ENCODE results near the gene CDC16. TPM values are rescaled to one million over a fixed set of nuclear protein-coding genes. Genes with fewer than 3 reads are reported as not detected.
"Not testable (repeated sequence)": the region's sequence is repeated elsewhere in the genome, so short reads cannot be mapped to it uniquely, and the experiment has no call there.

Gene CDC16
- total and polyA plus RNA-seq, 2 of the 4 experiments (the other 2 are of a cell fraction), result 41.6 to 66.6 TPM

DNA sequence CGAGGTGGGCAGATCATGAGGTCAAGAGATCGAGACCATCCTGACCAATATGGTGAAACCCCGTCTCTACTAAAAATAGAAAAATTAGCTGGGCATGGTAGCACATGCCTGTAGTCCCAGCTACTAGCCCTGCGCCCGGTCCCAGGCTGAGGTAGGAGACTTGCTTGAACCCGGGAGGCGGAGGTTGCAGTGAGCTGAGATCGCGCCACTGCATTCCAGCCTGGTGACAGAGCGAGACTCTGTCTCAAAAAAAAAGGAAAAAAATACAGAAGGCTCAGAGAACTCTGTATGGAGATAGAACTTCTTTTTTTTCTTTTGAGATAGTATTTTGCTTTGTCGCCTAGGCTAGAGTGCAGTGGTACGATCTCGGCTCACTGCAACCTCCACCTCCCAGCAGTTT, 29.6 kb downstream of the CDC16 start:
- H4K8ac ChIP-seq (ENCODE audit: low read depth in 2 of 2, low read length in 2 of 2); BruUV-seq (replicated peaks); H2AFZ ChIP-seq (replicated peaks; ENCODE audit: low read length, poor library complexity); dilution Hi-C loops (cut with HindIII; ENCODE audit: low sequenced_read_pairs, unreplicated experiment); H3K9me3 ChIP-seq (ENCODE audit: control insufficient read depth, insufficient read depth, low read length); H3K18ac ChIP-seq (ENCODE audit: low read depth, low read length); CTCF ChIA-PET; H4K5ac ChIP-seq (ENCODE audit: low read depth, low read length); H2AK9ac ChIP-seq (replicated peaks; ENCODE audit: low read depth, low read length, poor library complexity); H3K56ac ChIP-seq (ENCODE audit: extremely low read depth, insufficient read depth, low read length); in situ Hi-C loops (cut with MboI; ENCODE audit: low sequenced_read_pairs); H3K9ac ChIP-seq (ENCODE audit: low read depth, low read length); H4K20me1 ChIP-seq (ENCODE audit: insufficient read depth, low read length); H3K4ac ChIP-seq (ENCODE audit: low read depth, low read length); H3K4me1 ChIP-seq (ENCODE audit: control insufficient read depth, insufficient read depth, low read length); H3K23ac ChIP-seq (ENCODE audit: low read depth, low read length); ATAC-seq (ENCODE audit: low read depth); H3K14ac ChIP-seq (replicated peaks; ENCODE audit: low read depth, low read length); H2BK15ac ChIP-seq (ENCODE audit: low read depth, low read length); H3K4me2 ChIP-seq (ENCODE audit: low read depth, low read length); DNase-seq; H3K27ac ChIP-seq (ENCODE audit: insufficient read depth, low read length); POLR2A ChIA-PET (ENCODE audit: unreplicated experiment); H3K27me3 ChIP-seq (ENCODE audit: control insufficient read depth, insufficient read depth, low read length); H2AK5ac ChIP-seq (ENCODE audit: low read depth, low read length); H4K91ac ChIP-seq (ENCODE audit: insufficient read depth, low read depth, low read length); H2BK20ac ChIP-seq (ENCODE audit: low read depth, low read length); H3K4me3 ChIP-seq (ENCODE audit: insufficient read depth, low read depth, low read length); H2BK120ac ChIP-seq (ENCODE audit: low read depth, low read length); intact Hi-C loops (cut with micrococcal nuclease): not testable (repeated sequence)
- Histone ChIP-seq H3K79me1 (ENCODE audit: low read depth in 1 of 2, low read length in 2 of 2) (peaks cover 41 to 59% of the 10 kb centered on the region in 2 experiments), H3K9me1 (ENCODE audit: insufficient read depth, low read length) (peaks cover 11% of the 10 kb centered on the region; the same call in 1 of the 2 replicates), H3K36me3 (ENCODE audit: control insufficient read depth, insufficient read depth, low read length) (peaks cover 57% of the 10 kb centered on the region), H2BK5ac (ENCODE audit: low read depth, low read length, poor library complexity, severe bottlenecking) (peak overlapping the region; percentile 81)
- WGBS, 2 experiments (ENCODE audit: extremely low coverage in 2 of 2, insufficient read length in 1 of 2), result 97% methylated on average over 7 of the region's 13 CpGs; no CpG with 5 or more reads in 1 of the 2 experiments

All from IMR-90 (cell line).